ENCODE data around the gene MDGA2. TPM values are rescaled to one million over a fixed set of nuclear protein-coding genes. Genes with fewer than 3 reads are reported as not detected.

The MDGA2 gene
- total RNA-seq, 2 experiments from 2014 or later = not detected

DNA sequence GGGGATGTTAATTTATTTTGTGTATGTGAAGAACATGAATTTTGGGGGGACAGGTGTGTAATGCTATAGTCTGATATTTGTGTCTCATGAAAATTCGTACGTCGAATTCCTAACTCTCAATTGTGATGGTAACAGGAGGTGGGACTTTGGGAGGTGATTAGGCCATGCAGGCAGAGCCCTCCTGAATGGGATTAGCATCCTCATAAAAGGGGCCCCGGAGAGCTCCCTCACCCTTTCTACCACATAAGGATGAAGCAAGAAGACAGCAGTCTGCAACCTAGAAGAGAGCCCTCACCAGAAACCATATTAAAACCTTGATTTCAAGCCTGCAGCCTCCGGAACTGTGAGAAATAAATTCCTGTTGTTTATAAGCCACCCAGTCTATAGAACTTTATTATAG, 165.4 kb downstream of the MDGA2 start:
- ChIA-PET POLR2A (no interaction called here), CTCF (no interaction called here)
- no peaks in the 10 kb centered on the region for H3K4me1 Mint-ChIP-seq (ENCODE audit: low read depth)
- H3K4me1 ChIP-seq (ENCODE audit: insufficient read depth, low read length) = no peaks in the 10 kb centered on the region
- H3K4me3 ChIP-seq (ENCODE audit: low read length) = no peak overlapping the region
- no peaks in the 10 kb centered on the region for H3K36me3 Mint-ChIP-seq (ENCODE audit: low read depth)
- ATAC-seq (ENCODE audit: poor library complexity) = no peak
- H3K4me3 Mint-ChIP-seq = no peak overlapping the region
- intact Hi-C loops (cut with DNase I, micrococcal nuclease) = loop anchor here in 1 of 2 experiments (2.0 kb wide), 1 partner anchor 39 kb away; no protein-coding TSS in a partner anchor
- DNase-seq = no peak
- H3K27ac ChIP-seq (ENCODE audit: low read depth in 1 of 2, low read length in 2 of 2) = no peak overlapping the region
- no peaks in the 10 kb centered on the region for H3K27me3 Mint-ChIP-seq
- H3K9me3 ChIP-seq (ENCODE audit: control insufficient read depth in 1 of 2, insufficient read depth in 1 of 2, low read length in 2 of 2) = peaks cover 0 to 3% of the 10 kb centered on the region in 2 experiments
- no peaks in the 10 kb centered on the region for H3K27me3 ChIP-seq (ENCODE audit: control insufficient read depth in 1 of 2, insufficient read depth in 2 of 2, low read length in 2 of 2)
- H3K36me3 ChIP-seq (ENCODE audit: insufficient read depth, low read length) = no peaks in the 10 kb centered on the region
- TF ChIP-seq, protein P1, sequence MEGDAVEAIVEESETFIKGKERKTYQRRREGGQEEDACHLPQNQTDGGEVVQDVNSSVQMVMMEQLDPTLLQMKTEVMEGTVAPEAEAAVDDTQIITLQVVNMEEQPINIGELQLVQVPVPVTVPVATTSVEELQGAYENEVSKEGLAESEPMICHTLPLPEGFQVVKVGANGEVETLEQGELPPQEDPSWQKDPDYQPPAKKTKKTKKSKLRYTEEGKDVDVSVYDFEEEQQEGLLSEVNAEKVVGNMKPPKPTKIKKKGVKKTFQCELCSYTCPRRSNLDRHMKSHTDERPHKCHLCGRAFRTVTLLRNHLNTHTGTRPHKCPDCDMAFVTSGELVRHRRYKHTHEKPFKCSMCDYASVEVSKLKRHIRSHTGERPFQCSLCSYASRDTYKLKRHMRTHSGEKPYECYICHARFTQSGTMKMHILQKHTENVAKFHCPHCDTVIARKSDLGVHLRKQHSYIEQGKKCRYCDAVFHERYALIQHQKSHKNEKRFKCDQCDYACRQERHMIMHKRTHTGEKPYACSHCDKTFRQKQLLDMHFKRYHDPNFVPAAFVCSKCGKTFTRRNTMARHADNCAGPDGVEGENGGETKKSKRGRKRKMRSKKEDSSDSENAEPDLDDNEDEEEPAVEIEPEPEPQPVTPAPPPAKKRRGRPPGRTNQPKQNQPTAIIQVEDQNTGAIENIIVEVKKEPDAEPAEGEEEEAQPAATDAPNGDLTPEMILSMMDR (IDR thresholded peaks at IDR 0.05) = no peak
- H3K9me3 Mint-ChIP-seq = peaks cover 2% of the 10 kb centered on the region
- H3K27ac Mint-ChIP-seq = no peak overlapping the region

DNA sequence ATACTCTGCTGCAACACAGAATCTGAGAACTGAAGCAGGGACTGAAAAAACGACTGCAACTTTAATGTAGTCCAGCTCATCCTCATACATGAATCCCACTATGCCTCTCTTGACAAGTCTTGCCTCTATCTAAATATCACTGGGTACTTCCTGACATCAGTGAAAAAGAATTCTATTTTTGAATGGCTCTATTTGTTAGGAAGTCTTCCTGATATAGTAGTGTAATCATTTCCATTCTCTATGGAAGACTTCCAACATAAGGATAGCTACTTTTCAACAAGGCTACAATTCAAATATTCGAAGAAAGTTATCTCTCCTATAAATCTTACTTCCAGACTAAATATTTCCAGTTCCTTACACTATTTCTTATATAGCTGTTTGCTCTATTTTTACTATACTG, 167.5 kb downstream of the MDGA2 start:
- H3K27me3 ChIP-seq (ENCODE audit: control insufficient read depth in 1 of 2, insufficient read depth in 2 of 2, low read length in 2 of 2) = no peaks in the 10 kb centered on the region
- CTCF ChIA-PET = interaction anchor here (1.4 kb wide), 1 partner anchor 27 kb away, joined by 3 read pairs; no protein-coding TSS in a partner anchor
- intact Hi-C loops (cut with DNase I, micrococcal nuclease) = loop anchor here in 1 of 2 experiments (2.0 kb wide), 1 partner anchor 41 kb away; no protein-coding TSS in a partner anchor

DNA sequence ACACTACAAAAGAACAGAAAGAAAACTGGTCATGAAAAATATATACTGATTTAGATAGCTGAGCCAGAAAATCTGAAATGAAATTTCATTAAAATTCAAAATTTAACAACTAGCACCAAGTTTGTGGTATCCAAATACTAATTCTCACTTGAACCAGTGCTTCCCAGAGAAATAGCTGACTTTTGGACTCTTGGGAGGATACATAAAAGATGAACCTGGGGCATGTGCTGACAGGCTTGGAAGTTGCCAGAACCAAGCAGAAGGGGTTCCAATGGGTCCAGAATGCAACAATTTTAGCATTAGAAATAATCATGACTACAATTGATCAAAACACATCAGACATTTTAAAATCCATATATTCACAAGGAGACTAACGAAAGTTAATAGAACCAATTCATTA, 175.0 kb downstream of the MDGA2 start:
- TF ChIP-seq, protein P1 (IDR thresholded peaks at IDR 0.05) = no peak
- intact Hi-C loops (cut with DNase I, micrococcal nuclease) = no loop called here
- Mint-ChIP-seq H3K4me3 (no peak overlapping the region), H3K27me3 (no peaks in the 10 kb centered on the region), H3K36me3 (ENCODE audit: low read depth) (no peaks in the 10 kb centered on the region), H3K4me1 (ENCODE audit: low read depth) (no peaks in the 10 kb centered on the region), H3K9me3 (no peaks in the 10 kb centered on the region), H3K27ac (no peak overlapping the region)
- ChIA-PET POLR2A (no interaction called here), CTCF (no interaction called here)
- H3K27ac ChIP-seq (ENCODE audit: low read depth in 1 of 2, low read length in 2 of 2) = no peak overlapping the region
- no peak for DNase-seq
- no peak for ATAC-seq (ENCODE audit: poor library complexity)
- H3K4me1 ChIP-seq (ENCODE audit: insufficient read depth, low read length) = no peaks in the 10 kb centered on the region
- no peaks in the 10 kb centered on the region for H3K27me3 ChIP-seq (ENCODE audit: control insufficient read depth in 1 of 2, insufficient read depth in 2 of 2, low read length in 2 of 2)
- H3K9me3 ChIP-seq (ENCODE audit: control insufficient read depth in 1 of 2, insufficient read depth in 1 of 2, low read length in 2 of 2) = peaks cover 0 to 10% of the 10 kb centered on the region in 2 experiments
- H3K4me3 ChIP-seq (ENCODE audit: low read length) = no peak overlapping the region
- no peaks in the 10 kb centered on the region for H3K36me3 ChIP-seq (ENCODE audit: insufficient read depth, low read length)

More for the DNA sequence above, 167.5 kb downstream of the MDGA2 start:
- Histone ChIP-seq H3K4me1 (ENCODE audit: insufficient read depth, low read length) (no peaks in the 10 kb centered on the region), H3K9me3 (ENCODE audit: control insufficient read depth in 1 of 2, insufficient read depth in 1 of 2, low read length in 2 of 2) (peaks cover 0 to 8% of the 10 kb centered on the region in 2 experiments), H3K36me3 (ENCODE audit: insufficient read depth, low read length) (no peaks in the 10 kb centered on the region), H3K27ac (ENCODE audit: low read depth in 1 of 2, low read length in 2 of 2) (no peak overlapping the region), H3K4me3 (ENCODE audit: low read length) (no peak overlapping the region)
- H3K9me3 Mint-ChIP-seq = peaks cover 2% of the 10 kb centered on the region
- no peak for DNase-seq
- no peak for ATAC-seq (ENCODE audit: poor library complexity)
- no peak overlapping the region for H3K4me3 Mint-ChIP-seq
- no peak overlapping the region for H3K27ac Mint-ChIP-seq
- no peaks in the 10 kb centered on the region for H3K27me3 Mint-ChIP-seq
- no peaks in the 10 kb centered on the region for H3K4me1 Mint-ChIP-seq (ENCODE audit: low read depth)
- POLR2A ChIA-PET = no interaction called here
- TF ChIP-seq, protein P1 (IDR thresholded peaks at IDR 0.05) = no peak
- H3K36me3 Mint-ChIP-seq (ENCODE audit: low read depth) = no peaks in the 10 kb centered on the region

Data from CD4-positive, alpha-beta T cell (primary cell).